Tibial artery (tissue), 4 donors: ENCODE measurements around the gene SEPTIN5.
A peak's percentile ranks its signal among the peaks of the same experiment; 100 is the strongest.

Experiments used
- DNase-seq, 2 donors: peaks; one replicate each; pipeline ENCODE4 v3.0.0-alpha.2; 2019
- H3K27ac ChIP-seq, 2 donors: fragments of 200-600 bp; sonication (generic) in 1 of 2; 1 replicate in 1 of 2; 2 replicates in 1 of 2; pipeline ENCODE4 v1.5.1; 2018 to 2019; ENCODE audit warnings: mild to moderate bottlenecking in 1 of 2
- H3K27me3 ChIP-seq, 2 donors: fragments of 200-600 bp; sonication (generic) in 1 of 2; one replicate each; pipeline versions ENCODE4 v1.5.1 to v1.6.0; 2016 to 2019
- H3K36me3 ChIP-seq, 3 donors: fragments of 200-600 bp; sonication (generic) in 2 of 3; one replicate each; pipeline ENCODE4 v1.5.1; 2016 to 2019; ENCODE audit warnings: mild to moderate bottlenecking in 2 of 3
- H3K4me1 ChIP-seq, 4 donors: fragments of 200-600 bp; sonication (generic) in 2 of 4; 1 replicate in 3 of 4; 2 replicates in 1 of 4; pipeline ENCODE4 v1.5.1; 2016 to 2019
- H3K4me3 ChIP-seq, 2 donors: fragments of 200-600 bp; sonication (generic) in 1 of 2; 1 replicate in 1 of 2; 2 replicates in 1 of 2; pipeline ENCODE4 v1.5.1; 2018 to 2019; ENCODE audit warnings: mild to moderate bottlenecking in 2 of 2
- H3K9me3 ChIP-seq, 3 donors: fragments of 200-600 bp; sonication (generic) in 1 of 3; one replicate each; pipeline ENCODE4 v1.5.1; 2016 to 2019
- intact Hi-C: fragments of 100-400 bp; cut with DNase I; formaldehyde crosslinking; loops from one replicate; pipeline ENCODE4 v1.15.0; 2023; ENCODE audit warnings: low total_unique reads
- TF ChIP-seq, protein P1 (sequence below), 2 experiments: fragments of 200-600 bp in 1 of 2; fragments of 450-650 bp in 1 of 2; IDR thresholded peaks; one replicate each; pipeline ENCODE4 v1.5.1; 2017 to 2019; ENCODE audit warnings: antibody characterized with exemption in 2 of 2, mild to moderate bottlenecking in 1 of 2, moderate library complexity in 1 of 2

The SEPTIN5 gene

GRCh38 chr22:19728271-19728670, 14.0 kb downstream of the SEPTIN5 start:
- Histone ChIP-seq H3K9me3 (no peaks in the 10 kb centered on the region), H3K4me3 (no peak overlapping the region), H3K27me3 (peaks cover 0 to 7% of the 10 kb centered on the region in 2 donors), H3K27ac (no peak overlapping the region), H3K4me1 (peaks cover 0 to 9% (median 7%) of the 10 kb centered on the region in 4 donors), H3K36me3 (peaks cover 0 to 1% (median 0%) of the 10 kb centered on the region in 3 donors)
- TF ChIP-seq, protein P1, sequence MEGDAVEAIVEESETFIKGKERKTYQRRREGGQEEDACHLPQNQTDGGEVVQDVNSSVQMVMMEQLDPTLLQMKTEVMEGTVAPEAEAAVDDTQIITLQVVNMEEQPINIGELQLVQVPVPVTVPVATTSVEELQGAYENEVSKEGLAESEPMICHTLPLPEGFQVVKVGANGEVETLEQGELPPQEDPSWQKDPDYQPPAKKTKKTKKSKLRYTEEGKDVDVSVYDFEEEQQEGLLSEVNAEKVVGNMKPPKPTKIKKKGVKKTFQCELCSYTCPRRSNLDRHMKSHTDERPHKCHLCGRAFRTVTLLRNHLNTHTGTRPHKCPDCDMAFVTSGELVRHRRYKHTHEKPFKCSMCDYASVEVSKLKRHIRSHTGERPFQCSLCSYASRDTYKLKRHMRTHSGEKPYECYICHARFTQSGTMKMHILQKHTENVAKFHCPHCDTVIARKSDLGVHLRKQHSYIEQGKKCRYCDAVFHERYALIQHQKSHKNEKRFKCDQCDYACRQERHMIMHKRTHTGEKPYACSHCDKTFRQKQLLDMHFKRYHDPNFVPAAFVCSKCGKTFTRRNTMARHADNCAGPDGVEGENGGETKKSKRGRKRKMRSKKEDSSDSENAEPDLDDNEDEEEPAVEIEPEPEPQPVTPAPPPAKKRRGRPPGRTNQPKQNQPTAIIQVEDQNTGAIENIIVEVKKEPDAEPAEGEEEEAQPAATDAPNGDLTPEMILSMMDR (IDR thresholded peaks at IDR 0.05), result no peak
- intact Hi-C loops, result loop anchor here (10.0 kb wide), 1 partner anchor 127 kb away; the partner anchor contains the start of genes GNB1L and RTL10
- no peak for DNase-seq

DNA sequence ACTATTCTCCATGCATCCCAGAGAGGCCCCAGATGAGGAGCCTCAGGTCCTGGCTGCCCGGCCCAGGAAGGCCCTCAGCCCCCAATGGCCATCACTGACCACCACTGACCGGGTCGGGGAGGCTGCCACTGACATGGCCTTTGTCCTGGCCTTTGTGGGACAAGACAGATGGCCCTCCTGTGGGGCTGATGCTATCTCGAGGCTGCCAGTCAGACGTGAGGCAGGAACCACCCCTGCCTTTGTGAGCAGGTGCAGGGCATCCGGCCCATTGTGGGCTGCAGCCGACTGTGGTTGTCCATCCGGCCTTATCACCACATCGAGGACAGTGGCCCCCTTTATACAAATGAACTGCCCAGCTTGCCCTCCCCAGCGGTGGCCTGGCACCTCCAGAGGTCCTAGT, 14.5 kb downstream of the SEPTIN5 start:
- peaks cover 0 to 7% of the 10 kb centered on the region in 2 donors for H3K27me3 ChIP-seq
- intact Hi-C loops, result loop anchor here (10.0 kb wide), 1 partner anchor 126 kb away; the partner anchor contains the start of genes GNB1L and RTL10
- no peak for DNase-seq
- no peaks in the 10 kb centered on the region for H3K36me3 ChIP-seq
- TF ChIP-seq, protein P1 (IDR thresholded peaks at IDR 0.05), result no peak
- H3K27ac ChIP-seq, result no peak overlapping the region
- H3K4me1 ChIP-seq, result peaks cover 0 to 9% (median 7%) of the 10 kb centered on the region in 4 donors
- no peak overlapping the region for H3K4me3 ChIP-seq
- no peaks in the 10 kb centered on the region for H3K9me3 ChIP-seq

DNA sequence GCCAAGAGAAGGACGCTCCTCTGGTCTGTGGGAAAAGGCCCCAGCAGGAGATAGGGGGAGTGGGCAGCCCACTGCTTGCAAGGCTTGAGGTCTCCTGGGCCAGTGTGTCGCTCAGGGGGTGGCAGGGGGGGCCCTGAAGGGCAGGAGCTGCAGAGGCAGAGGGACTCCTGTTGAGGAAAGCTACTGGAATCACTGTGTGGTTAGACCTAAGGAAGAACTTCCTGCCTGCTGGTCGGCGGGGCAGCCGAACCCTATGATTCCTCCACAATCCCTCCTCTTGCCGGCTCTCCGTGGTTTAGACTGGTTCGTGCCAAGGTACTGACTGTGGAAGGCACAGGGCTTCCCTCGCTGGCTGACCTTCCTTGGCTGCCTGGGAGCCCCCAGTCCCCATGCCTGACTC, 15.2 kb downstream of the SEPTIN5 start:
- intact Hi-C loops, result loop anchor here (10.0 kb wide), 1 partner anchor 125 kb away; the partner anchor contains the start of genes GNB1L and RTL10
- TF ChIP-seq, protein P1 (IDR thresholded peaks at IDR 0.05), result no peak
- no peak for DNase-seq
- Histone ChIP-seq H3K36me3 (no peaks in the 10 kb centered on the region), H3K27ac (no peak overlapping the region), H3K4me3 (no peak overlapping the region), H3K27me3 (peaks cover 0 to 7% of the 10 kb centered on the region in 2 donors), H3K4me1 (peaks cover 0 to 9% (median 7%) of the 10 kb centered on the region in 4 donors), H3K9me3 (no peaks in the 10 kb centered on the region)

GRCh38 chr22:19730198-19730597, 15.9 kb downstream of the SEPTIN5 start:
- H3K9me3 ChIP-seq, result no peaks in the 10 kb centered on the region
- intact Hi-C loops, result loop anchor here (2.0 kb wide), 1 partner anchor 179 kb away; no protein-coding TSS in a partner anchor
- peaks cover 0 to 9% (median 7%) of the 10 kb centered on the region in 4 donors for H3K4me1 ChIP-seq
- no peak overlapping the region for H3K4me3 ChIP-seq
- H3K27me3 ChIP-seq, result peaks cover 0 to 7% of the 10 kb centered on the region in 2 donors
- H3K36me3 ChIP-seq, result no peaks in the 10 kb centered on the region
- H3K27ac ChIP-seq, result no peak overlapping the region
- DNase-seq, result no peak
- TF ChIP-seq, protein P1 (IDR thresholded peaks at IDR 0.05), result no peak

- TF ChIP-seq, protein P1 (IDR thresholded peaks at IDR 0.05), result peak; percentile 94 to 96
- peak; percentile 72 to 87 for DNase-seq
- Histone ChIP-seq H3K36me3 (no peaks in the 10 kb centered on the region), H3K9me3 (no peaks in the 10 kb centered on the region), H3K27me3 (peaks cover 0 to 7% of the 10 kb centered on the region in 2 donors), H3K27ac (no peak overlapping the region), H3K4me3 (peak overlapping the region; percentile 17 to 41), H3K4me1 (peaks cover 0 to 9% (median 7%) of the 10 kb centered on the region in 4 donors)
- intact Hi-C loops, result loop anchor here (2.0 kb wide), 1 partner anchor 178 kb away; no protein-coding TSS in a partner anchor
These were observed 16.5 kb downstream of the SEPTIN5 start for GRCh38 chr22:19730655-19731360.
